Urothelium cell line (cell line): ENCODE results near the gene ATP2B1.
A peak's percentile ranks its signal among the peaks of the same experiment; 100 is the strongest.

Experiments used
- DNase-seq: peaks from one replicate; pipeline ENCODE4 v3.0.0; 2011; ENCODE audit warnings: low spot score, mixed read lengths
- FAIRE-seq: peaks from 2 replicates; lab custom pipeline; 2011; peaks lifted over from hg19 to GRCh38; lab: Jason Lieb, UNC

ATP2B1 gene

GRCh38 chr12:89546151-89546550 lies 162.5 kb downstream of the ATP2B1 start:
- FAIRE-seq, result no peak

GRCh38 chr12:89544681-89545184 lies 163.9 kb downstream of the ATP2B1 start:
- DNase-seq (peak; percentile 23), FAIRE-seq (no peak)

More at GRCh38 chr12:89546151-89546550, 162.5 kb downstream of the ATP2B1 start:
- DNase-seq, result no peak

GRCh38 chr12:89544022-89544421 lies 164.6 kb downstream of the ATP2B1 start:
- DNase-seq, result no peak
- no peak for FAIRE-seq

- peak; percentile 56 for DNase-seq
- no peak for FAIRE-seq
Observed at GRCh38 chr12:89542912-89543592, 165.6 kb downstream of the ATP2B1 start.

- FAIRE-seq (no peak), DNase-seq (no peak)
Observed at GRCh38 chr12:89542236-89542635, 166.4 kb downstream of the ATP2B1 start.

- no peak for DNase-seq
- no peak for FAIRE-seq
Observed at GRCh38 chr12:89540586-89540985, 168.1 kb downstream of the ATP2B1 start.

- FAIRE-seq (no peak), DNase-seq (no peak)
Observed at GRCh38 chr12:89539426-89540223, 169.0 kb downstream of the ATP2B1 start.

- FAIRE-seq (no peak), DNase-seq (no peak)
Observed at GRCh38 chr12:89538897-89539296, 169.7 kb downstream of the ATP2B1 start.
